Measurements from ENCODE around the gene TDRD7.

The TDRD7 gene

GRCh38 chr9:97507428-97507984, 95.6 kb downstream of the TDRD7 start:
- no peak for DNase-seq

DNA sequence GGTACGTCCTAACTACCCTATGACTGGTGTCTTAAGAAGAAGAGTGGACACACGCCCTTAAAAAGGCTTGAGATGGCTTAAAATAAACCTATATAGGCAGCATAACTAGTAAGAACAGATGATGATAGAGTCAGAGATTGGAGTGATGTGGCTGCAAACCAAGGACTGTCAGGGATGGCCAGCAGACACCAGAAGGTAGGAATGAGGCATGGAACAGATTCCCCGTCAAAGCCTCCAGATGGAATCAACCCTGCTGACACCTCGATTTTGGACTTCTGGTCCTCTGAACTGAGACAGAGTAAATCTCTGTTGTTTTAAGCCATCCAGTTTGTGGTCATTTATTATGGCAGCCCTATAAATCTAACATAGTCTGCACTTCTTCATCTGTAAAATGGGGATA, 97.0 kb downstream of the TDRD7 start:
- DNase-seq = no peak

DNA sequence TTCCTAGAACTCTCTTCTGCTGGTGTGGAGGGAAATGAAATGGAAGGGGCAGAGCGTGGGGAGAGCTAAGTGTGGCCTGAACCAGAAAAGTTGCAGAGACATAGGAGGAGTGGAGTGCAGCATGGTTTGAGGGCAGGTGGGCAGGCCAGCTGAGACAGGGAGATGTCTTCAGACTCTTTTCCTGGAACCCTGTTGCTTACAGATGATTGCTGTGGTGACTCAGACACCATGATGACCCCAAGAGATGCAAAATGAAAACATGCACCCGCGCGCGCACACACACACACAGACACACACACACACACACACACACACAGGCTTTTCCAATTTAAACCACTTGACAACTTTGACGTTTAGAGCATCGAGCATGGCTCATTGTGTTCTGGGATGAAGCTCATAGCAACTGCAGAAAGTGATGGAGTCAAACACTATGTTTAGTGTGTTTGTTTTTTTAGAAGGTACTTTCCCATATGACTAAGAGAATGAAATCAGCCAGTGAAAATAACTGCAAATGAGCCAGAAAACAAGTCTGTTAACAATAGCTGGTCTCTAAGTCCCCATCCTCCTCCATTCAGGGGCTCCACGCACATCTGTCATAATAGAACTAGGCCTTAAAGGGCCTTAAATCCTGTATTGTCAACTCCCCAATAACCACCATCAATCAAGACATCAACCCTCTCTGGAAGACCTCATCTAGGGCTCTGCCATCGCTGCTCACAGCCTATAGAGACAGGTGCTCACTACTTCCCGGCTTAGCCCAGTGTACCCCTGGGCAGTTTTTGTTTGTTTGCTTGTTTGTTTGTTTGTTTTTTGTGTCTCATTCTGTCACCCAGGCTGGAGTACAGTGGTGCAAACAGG, 99.1 kb downstream of the TDRD7 start:
- DNase-seq = no peak

DNA sequence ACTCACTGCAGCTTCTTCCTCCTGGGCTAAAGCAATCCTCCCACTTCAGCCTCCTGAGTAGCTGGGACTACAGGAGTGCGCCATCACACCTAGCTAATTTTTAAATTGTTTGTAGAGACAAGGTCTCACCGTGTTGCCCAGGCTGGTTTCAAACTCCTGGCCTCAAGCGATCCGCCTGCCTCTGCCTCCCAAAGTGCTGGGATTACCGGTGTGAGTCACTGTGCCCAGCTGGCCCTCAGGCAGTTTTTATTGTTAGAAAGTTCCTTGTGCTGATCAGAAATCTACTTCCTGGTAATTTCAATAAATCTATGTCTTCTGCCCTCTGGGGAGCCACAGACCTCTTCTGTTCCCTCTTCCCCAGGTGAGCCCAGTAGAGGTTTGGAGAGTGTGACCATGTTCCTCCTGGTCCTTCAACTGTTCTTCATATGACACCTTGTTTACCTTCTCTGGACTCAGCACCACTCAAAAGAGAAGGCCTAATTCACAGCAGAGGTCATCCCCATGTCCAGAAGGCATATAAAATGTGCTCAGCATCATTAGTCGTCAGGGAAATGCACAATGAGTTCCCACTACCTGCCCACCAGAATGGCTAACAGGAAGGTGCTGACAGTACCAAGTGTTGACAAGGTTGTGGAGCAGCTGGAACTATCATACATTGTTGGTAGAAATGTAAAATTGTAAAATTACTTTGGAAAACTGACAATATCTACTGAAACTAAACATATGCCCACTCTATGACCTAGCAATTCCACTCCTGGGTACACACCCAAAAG, 99.9 kb downstream of the TDRD7 start:
- no peak for DNase-seq

DNA sequence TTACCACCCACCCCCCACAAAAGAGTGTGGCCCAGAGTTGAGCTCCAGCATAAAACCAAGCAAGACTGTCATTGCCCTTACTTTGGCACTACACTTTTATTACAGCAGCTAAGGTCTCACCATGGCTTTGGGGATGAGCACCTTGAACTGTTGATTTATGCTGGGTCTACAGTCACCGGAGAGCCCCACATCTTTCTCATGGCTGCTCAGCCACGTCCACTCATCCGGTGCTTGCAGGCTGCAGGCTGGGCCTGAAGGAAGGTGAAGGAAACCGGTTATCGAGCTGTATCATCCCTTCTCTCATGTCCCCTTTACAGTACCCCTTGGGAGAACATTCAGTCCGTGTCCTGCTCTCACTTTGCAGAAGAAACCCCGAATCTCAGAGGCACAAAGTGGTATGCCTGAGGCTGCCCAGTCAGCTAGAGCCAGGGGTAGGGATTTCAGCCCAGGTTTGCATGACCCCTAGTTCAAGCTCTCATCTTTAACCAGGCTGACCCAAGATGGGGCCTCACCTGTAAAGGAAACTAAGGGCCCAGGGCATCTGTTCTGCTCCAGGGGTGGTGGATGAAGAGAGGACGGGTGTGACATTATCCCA, 101.2 kb downstream of the TDRD7 start:
- no peak for DNase-seq

DNA sequence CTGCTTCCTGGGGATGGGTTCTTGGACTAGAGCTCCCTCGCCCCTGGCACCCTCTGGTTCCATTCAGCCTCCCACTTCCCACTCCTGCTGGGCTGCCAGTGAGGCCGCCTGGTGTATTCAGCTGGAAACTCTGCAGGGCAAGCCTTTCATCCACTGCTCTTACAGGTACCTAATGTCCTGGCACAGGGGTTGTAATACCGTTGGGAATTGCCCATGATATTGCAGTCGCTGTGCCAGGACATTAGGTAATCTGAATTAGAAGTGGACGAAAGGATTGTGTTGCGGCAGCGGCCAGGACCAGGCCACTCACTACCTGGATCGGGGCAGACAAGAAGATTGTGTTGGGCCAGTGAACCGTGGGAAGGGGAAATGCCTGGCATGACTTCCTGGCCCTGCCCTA, 102.6 kb downstream of the TDRD7 start:
- DNase-seq = peak; percentile 52

GRCh38 chr9:97515662-97516061, 103.8 kb downstream of the TDRD7 start:
- no peak for DNase-seq

GRCh38 chr9:97516111-97516510, 104.2 kb downstream of the TDRD7 start:
- DNase-seq = no peak

- no peak for DNase-seq
Observed at GRCh38 chr9:97517331-97518089, 105.6 kb downstream of the TDRD7 start.

- DNase-seq = no peak
Observed at GRCh38 chr9:97518166-97518908, 106.4 kb downstream of the TDRD7 start.

- DNase-seq = peak; percentile 62
Observed at GRCh38 chr9:97518909-97519307, 107.0 kb downstream of the TDRD7 start.

- no peak for DNase-seq
Observed at GRCh38 chr9:97519441-97519970, 107.6 kb downstream of the TDRD7 start.

DNA sequence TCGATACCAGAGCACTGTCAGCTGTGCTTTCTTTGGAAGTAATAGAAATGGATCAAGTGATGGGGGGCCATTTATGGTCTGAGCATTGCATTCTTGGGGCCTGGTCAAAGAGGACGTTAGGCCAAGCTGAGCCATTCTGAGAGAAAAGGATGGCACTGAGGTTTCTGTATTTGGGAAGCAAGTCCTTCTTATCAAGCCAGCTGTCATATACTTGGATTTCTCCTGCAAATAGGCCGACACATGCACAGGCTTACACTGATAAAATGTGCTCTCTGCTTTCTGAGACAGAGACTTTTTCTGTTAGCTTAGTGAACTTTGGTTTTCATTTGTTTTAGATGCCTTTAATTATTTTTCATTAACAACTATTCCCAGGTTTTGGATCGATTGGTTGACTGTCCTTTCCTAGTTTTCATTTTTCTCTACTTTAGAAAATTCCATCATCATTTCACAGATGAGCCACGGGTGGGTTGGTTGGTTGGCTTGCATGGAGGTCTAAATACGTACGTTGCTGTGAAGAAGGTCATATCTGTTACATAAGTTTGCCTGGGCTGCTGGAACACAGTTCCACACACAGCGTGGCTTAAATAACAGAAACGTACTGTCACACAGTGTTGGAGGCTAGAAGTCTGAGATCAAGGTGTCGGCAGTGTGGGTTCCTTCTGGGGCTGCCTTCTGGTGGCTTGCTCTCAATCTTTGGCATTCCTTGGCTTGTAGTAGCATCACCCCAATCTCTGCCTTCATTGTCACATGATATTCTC, 109.9 kb downstream of the TDRD7 start:
- DNase-seq = no peak

- no peak for DNase-seq
Observed at GRCh38 chr9:97524424-97524823, 112.5 kb downstream of the TDRD7 start.

DNA sequence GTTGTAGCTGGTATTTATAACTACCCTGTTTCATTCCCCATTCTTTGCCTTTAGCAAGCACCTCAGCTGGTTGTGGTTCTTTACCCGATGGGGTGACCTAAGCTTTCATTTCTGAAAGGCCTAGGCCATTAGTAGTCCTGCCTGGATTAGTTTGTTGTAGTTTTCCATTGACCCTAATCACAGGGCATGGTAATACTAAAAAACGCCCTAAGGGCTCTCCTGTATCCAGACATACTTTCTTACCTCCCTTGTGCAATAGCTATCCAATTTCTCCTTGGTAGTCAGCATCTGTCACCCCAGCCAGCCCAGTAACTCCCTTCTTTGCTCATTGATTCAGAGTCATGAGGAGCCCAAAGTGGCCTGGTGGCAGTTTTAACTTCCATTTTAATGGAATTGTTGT, 113.6 kb downstream of the TDRD7 start:
- DNase-seq = no peak

DNA sequence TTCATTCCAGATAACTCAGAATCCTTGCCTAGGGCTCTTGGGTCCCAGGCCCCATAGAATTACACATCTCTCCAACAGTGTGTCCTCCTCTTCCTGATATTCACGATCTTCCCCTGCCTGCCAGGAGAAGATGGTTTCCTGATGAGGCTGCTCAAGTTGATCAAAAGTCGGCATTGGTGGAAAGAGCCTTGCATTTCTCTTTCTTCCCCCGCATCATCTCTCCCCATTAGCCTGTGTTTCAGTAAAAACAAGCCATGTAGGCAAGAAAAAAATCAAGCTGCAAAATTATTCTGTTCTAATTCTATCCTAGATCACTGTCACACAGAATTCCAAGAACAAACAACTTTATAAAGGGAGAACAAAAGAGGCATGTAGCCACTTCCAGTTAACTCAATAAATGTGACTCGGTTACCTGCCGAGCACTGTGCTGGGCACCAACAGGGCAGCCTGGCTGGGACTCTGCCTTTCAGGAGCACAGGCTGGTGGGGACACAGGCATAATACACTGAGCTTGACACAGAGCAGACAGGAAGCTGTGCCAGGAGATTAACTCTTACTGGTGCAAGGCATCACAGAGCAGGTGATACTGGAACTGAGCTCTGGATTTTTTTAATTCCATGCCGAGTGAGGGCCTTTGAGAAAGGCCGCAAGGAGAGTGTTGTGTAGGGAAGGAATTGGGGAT, 115.1 kb downstream of the TDRD7 start:
- no peak for DNase-seq

GRCh38 chr9:97527626-97528528, 116.0 kb downstream of the TDRD7 start:
- DNase-seq = no peak

DNA sequence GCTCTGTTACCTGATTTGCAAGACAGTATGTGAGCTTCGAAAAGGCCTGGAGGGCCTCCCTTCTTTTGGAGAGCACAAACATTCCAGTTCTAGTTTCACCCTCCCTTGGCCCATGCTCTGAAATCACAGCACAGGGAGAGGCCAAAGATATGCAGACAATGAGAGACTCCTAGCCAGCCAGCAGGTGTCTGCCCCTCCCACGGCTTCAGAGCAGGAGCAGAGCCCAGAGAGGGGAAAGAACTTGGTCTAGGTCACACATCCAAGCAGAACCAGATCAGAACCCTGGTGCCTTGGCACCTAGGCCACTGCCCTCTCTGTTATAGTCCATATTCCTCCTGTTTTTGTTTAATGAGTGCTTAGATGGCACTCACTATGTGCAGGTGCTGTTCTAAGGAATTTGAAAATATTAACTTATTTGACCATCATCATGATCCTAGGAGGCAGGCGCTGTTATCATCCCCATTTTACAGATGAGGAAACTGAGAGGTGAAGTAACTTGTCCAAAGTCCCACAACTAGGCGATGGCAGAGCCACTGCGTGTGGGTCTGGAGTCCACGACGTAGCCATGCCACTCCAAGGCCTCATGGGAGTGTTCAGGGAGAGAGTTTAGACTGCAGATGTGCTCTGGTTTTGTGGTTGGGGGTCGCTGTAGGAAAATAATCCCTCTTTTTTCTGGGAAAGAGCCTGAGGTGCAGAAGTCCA, 116.8 kb downstream of the TDRD7 start:
- DNase-seq = no peak
